GM19455 (cell line): ENCODE data around the gene SYNGR4.
A peak's percentile ranks its signal among the peaks of the same experiment; 100 is the strongest.

Experiments
- ATAC-seq: cut with Tn5 transposase; IDR thresholded peaks from one replicate; pipeline ENCODE4 v1.9.1; 2021; ENCODE audit not compliant: unreplicated experiment

Gene SYNGR4

DNA sequence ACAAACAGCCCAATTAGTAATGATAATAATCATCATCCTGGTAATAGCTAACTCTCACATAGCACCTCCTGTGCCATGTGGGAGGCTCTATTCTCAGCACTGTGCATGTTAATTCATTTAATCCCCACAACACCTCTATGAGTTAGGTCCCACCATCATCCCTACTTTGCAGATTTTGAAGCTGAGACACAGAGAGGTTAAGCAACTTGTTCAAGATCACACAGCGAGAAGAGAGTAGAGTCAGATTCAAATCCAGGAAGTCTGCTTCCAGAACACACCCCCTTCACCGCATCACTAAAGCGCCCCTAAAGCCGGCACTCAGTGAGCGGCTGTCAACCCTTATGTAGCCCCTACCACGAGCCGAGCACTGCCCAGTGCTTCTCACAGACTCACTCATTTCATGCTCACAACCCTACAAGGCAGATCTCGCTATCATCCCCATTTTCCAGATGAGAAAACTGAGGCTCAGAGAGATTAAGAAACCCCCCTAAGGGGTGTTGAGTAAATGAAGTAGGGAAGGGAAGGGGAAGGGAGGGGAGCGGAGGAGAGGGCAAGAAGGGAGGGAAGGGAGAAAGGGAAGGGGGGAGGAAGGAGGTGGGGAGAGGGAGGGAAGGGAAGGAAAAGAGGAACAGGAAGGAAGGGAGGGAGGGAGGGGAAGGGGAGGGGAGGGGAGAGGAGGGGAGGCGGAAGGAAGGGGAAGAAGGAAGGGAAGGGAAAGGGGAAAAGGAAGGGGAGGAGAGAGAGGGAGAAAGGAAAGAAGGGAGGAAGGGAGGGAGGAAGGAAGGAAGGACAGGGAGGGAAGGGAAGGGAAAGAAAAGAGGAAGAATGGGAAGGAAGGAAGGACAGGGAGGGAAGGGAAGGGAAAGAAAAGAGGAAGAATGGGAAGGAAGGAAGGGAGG lies 22.4 kb upstream of the SYNGR4 start:
- no peak for ATAC-seq

DNA sequence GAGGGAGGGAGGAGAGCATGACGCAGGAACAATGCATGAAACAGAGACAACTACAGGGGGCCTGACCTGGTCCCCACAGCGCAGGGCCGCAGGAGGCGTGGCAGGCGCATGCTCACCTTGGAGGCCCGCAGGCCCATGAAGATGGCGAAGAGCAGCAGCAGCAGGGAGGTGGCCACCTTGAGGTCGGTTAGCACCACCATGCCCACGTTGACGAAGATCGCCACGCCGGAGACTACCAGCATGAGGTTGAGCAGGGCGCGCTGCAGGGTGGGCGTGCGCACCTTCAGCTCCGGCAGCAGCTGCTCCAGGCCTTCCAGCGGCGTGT lies 21.8 kb upstream of the SYNGR4 start:
- no peak for ATAC-seq

DNA sequence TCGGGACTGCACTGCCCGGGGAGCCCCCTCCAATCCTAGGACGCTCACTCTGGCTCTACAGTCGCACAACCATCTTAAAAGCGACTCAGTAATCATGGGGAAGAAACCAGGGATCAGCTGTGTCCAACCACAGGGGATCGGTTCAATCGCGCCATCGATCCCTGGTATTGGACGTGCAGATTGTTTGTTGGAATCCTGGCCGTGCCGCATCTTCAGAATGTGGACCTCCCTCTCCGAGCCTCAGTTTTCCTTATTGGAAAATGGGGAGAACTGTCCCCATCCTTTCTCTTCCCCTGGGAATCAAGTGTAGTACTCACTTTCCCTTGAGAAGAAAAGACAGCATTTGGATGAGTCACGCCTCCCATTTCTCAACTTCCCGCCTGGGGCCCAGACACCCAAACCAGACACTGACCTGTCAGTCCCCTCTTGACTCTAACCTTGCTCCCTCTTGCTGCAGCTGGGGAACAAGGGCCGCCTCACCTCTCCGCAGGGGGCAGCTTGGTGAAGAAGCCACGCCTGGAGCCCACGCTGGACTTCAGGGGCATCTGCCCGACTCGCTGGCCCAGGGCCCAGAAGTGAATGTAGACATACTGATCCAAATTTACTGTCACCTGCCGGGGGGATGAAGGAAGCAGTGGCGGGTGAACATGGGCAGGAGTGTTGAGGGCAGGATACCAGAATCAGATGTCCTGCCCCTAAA lies 21.2 kb upstream of the SYNGR4 start:
- no peak for ATAC-seq

DNA sequence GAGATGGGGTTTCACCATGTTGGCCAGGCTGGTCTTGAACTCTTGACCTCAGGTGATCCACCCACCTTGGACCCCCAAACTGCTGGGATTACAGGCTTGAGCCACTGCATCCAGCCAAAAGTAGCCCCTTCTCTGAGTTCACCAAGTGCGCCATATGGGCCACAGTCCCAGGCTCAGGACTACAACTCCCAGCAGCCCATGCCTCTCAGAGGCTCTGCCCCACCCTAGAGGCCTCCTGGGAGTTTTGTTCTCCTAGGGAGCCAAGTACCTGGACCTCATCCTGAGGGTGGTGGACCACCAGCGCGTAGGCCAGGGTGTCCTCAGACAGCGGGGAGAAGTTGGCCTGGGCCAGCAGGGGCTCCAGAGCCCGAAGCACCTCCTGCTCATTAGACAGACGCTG lies 19.3 kb upstream of the SYNGR4 start:
- ATAC-seq = no peak

DNA sequence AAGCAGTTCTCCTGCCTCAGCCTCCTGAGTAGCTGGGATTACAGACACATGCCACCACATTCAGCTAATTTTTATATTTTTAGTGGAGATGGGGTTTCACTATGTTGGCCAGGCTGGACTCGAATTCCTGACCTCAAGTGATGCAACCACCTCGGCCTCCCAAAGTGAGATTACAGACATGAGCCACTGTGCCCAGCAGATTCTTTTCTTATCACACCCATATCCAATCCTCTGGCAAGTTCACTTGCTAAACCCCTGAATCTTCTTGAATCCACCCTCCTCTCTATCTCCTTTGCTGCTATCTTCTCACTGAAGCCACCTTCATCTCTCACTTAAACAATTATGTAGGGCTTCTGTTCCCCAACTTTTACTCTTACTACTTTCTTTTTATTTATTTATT lies 18.0 kb upstream of the SYNGR4 start:
- ATAC-seq = no peak

DNA sequence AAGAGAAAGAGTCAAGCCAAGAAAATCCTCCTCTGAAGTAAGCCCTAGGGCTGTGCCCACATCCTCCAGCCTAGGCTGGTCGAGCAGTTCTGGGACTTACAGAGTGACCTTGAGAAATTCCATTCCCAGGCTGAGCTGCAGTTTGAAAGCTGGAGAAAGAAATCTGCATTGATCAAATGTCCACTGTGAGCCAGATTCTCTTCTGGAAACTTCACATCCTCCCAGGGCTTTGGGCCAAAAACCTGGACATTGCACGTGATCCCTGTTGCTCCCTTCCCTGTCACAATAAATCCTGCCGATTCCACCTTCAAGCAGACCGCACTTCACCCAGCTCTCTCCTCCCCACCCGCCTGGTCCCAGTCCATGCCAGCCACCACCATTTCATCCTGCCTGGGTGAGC lies 16.1 kb upstream of the SYNGR4 start:
- no peak for ATAC-seq

DNA sequence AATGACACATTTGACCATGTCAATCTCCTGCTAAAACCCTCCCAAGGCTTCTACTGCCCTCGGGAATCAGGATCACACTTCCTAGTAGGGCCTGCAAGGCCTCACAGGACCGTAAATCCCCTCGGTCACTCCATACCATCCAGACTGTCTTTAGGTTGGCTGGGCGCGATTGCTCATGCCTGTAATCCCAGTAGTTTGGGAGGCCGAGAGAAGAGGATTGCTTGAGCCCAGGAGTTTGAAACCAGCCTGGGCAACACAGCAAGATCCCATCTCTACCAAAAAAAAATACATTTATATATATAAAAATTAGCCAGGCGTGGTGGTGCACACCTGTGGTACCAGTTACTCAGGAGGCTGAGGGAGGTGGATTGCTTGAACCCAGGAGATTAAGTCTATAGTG lies 15.4 kb upstream of the SYNGR4 start:
- ATAC-seq = no peak

DNA sequence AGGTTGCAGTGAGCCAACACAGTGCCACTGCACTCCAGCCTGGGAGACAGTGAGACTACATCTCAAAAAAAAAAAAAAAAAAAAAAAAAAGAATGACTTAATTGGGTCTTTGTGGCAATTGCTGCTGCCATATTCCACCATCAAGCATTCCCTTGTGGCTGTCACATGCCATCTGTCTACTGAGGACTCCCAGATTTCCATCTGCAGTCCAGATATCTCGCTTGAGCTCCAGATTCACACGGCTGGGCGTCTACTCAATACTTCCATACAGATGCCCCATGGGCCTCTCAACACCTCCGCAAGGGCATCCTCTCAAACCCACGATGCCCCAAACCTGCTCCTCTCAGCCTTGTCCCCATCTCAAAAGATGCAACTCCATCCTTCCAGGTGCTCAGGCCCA lies 13.3 kb upstream of the SYNGR4 start:
- ATAC-seq = no peak

DNA sequence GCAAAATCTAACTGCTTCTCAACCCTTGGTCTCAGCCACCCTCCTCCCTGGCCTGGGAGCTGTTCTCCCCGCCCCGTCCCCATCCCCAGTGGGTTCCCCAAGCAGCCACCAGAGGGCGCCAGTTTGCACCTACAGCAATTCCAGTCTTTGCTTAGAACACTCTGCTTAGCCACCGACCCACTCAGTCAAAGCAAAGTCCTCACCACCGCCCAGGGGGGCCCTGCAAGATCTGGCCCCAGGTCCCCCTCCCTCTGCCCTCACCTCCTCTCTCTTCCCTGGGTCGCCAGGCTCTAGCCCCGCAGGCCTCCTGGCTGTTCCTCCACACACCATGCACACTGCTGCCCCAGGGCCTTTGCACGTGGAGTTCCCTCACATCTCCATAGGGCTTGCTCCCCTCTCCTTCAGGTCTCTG lies 12.8 kb upstream of the SYNGR4 start:
- no peak for ATAC-seq

DNA sequence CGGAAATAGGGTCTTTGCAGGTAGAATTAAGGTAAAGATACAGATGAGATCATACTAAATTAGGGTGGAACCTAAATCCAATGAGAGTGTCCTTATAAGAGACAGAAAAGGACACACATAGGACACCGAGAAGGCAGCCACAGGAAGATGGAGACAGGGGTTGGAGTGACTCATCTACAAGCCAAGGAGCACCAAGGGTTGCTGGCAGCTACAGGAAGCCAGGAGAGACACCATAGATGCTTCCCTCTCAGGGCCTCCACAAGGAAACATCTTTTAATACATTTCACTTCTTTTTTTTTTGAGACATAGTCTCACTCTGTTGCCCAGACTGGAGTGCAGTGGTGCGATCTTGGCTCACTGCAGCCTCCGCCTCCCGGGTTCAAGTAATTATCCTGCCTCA lies 10.5 kb upstream of the SYNGR4 start:
- no peak for ATAC-seq

DNA sequence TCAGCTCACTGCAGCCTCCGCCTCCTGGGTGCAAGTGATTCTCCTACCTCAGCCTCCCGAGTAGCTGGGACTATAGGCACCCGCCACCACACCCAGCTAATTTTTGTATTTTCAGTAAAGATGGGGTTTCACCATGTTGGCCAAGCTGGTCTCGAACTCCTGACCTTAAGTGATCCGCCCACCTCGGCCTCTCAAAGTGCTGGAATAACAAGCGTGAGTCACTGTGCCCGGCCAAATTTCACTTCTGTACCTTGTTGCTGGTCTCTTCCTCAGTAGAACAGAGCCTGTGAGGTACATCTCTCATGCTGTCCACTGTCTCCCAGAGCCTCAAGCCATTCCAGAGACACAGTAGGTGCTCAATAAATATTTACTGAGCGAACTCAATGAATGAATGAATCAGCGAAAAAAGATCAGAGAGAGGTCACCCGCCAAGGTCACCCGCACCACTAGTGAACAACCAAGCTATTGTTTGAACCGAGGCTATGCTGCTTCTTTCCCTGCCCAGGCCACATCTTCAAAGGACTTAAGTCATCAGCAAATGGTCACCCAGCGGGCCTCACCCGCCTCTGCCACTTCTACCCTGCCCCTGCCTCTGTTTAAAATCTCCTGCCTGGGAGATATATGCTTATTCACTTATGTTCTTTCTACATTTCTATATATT lies 9.7 kb upstream of the SYNGR4 start:
- ATAC-seq = no peak

DNA sequence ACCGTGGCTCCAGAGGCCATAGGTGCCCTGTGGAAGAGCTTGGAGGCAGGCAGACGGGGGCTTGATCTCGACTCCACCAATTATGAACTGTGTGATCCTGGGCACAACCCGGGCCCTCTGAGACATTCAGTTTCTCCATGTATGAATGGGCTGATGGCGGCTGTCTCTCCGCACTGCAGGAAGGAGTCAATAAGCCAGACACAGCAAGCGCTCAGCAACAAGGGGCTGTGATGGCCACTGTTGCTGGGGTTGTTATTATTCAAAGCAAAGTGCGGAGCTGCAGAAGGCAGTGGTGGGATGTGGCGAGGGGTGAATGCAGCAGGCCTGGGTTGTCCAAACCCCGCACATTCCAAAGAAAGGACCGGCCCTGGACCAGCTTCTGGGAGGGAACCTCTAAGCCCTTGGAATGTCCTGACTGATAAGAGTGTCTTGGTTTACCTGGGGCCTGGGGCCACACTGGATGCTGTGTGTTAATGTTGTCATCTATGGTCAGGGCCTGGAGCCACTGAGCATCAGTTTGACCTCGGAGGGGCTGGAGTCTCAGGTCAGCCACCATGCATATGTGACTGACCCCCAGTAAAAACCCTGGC lies 8.7 kb upstream of the SYNGR4 start:
- no peak for ATAC-seq

DNA sequence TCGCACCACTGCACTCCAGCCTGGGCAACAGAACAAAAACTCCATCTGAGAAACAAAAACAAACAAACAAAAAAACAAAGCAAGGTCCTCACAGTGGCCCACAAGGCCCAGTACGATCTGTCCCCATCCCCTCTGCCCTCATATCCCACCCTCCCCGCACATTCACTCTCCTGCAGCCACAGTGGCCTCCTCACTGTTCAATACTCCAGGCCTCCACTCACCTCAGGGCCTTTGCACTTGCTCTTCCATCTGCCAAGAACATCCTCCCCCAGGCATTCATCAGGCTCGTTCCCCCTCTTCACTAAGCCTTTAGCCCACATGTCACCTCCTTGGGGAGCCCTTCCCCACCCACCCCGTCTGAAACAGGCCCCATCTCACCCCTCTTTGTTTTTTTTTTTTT lies 5.0 kb upstream of the SYNGR4 start:
- no peak for ATAC-seq

DNA sequence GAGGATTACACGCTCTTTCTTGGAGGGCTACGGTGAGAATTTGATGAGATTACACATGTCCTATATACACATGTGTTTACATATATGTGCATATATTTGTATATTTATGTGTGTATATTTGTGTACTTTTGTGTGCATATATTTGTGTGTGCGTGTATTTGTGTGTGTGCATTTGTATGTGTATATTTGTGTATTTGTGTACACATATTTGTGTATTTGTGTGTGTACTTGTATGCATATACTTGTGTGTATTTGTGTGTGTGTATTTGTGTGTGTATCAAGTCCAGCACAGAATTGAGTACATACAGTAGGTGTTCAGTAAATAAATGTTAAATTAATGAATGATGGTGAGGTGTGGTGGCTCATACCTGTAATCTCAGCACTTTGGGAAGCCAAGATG lies 2.3 kb upstream of the SYNGR4 start:
- ATAC-seq = no peak

DNA sequence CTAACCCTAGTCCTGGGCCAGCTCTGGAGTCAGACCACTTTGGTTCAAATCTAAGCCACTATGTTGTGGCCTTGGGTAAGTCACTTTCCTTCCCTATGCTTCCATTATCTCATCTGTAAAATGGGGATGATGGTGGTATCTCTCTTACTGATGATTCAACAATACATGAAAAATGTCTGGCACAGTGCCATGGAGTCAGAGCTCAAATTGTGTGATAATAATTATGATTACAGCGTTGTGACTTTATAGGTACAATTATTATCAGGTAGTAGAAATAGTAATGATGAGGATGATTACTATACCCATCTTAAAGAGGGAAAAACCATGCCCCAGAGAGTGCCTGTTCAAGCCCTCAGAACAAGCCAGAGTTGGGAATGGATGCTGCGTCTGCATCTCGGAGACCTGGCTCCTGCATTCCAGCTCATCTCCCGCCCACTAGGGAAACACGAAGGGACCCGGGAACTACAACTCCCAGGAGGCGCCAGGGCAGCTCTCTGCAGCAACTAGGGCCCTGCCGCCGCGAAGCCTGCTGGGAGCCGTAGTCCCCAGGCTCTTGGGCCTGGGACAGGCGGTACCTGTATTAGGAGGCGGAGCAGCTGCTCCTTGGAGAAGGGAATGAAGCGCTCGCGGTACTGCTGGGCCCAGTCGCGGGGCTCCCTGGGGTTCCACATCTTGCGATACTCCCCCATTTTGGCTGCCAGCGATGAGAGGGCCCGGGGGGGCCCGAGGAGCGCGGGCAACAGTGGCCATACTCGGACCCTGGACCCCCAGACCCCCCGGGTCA lies 1.3 kb upstream of the SYNGR4 start:
- ATAC-seq = peak; percentile 54

DNA sequence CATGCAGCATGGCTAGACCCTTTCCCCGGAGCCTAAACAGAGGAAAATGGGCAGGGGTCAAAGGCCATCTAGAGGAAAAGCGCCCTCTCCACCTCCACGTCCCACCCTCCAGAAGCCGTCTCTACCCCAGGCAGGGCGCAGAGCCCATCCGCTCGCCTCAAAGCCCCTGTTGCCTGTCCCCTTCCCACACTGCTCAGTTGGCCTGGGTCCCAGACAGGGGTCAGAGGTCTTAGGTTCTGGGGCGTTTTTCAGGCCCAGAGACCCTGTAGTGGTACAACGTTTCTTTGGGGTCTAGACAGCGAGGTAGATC lies 712 bp upstream of the SYNGR4 start:
- peak; percentile 12 for ATAC-seq

DNA sequence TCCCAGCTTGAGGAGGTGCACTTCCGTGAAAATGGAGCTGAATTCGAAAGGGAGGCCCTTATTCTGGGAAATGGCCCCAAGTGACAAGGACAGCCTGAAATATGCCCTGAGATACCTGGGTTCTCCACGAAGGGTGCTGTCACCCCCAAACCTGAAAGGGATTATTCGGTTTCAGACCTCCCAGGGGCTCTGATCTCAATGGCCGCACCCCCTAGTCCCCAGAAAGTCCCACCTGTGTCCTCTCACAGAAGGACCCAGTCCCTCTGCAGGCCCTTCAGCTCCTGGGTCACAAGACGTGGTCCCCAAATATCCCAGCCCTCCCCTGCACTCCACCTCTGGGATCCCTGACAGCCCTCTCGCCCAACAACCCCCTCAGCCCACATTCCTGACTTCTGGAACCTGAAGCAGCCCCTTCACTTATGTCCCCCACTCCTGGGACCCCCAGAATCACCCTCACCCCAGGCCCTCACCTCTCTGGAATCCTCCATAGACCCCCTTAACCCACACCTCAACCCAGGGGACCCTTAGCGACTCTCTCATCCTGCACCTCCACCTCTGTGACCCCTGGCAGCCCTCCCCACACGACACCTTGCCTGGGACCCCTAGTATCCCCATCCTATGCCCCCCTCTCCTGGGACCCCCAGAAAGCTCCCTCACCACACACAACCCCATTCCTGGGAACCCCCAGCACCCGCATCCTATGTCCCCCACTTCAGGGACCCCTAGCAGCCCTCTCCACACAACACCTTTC lies 606 bp downstream of the SYNGR4 start:
- no peak for ATAC-seq

DNA sequence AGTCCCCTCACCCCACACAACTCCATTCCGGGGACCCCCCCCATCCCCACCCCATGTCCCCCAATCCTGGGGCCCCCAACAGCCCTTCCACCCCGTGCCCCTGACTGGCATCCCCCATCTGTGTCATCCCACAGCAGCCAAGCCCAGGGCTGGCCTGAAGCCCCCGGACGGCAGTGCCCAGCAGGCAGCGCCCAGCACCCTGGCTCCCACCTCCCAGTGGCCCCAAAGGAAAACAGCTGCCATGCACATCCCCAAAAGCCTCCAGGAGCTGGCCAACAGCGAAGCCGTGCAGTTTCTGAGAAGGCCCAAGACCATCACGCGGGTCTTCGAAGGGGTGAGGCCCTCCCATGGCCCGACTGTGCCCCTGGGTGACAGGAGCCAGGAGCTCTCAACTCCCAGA lies 1.4 kb downstream of the SYNGR4 start:
- no peak for ATAC-seq

DNA sequence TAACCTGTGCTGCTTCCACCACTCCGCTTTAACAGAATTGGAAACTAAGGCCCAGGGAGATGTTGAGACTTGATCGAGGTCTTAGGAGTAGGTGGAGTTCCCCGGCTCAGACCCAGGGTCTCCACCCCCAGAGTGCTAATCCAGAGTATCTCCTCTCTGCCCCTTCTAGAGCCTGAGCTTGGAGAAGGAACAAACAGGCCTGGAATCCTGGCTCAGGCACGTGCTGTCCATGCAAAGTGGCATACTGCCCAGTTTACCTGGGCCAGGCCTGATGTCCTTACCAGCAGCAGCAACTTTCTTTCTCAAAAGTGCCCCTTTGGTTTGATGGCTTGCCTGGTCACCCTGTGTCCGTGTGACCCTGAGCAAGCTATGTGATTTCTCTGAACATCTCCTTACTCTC lies 3.7 kb downstream of the SYNGR4 start:
- no peak for ATAC-seq

DNA sequence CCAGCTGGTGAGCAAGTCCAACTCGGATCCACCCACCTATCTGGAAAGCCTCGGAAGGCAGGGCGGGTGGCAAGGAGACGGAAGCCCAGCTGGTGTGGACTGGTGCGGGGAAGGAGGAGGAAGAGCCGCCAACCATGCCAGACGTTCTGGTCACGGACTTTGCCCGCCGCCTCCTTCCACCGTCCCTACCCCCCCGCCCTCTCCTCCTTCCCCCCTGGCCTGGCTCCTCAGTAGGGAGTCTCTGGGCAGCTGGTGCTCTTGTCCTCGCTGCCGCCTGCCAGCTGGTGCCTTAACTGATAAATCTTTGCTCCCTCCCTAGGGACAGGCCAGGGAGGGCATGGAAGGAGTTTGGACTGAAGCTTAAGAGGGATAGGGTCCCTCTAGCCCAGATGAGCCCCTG lies 4.8 kb downstream of the SYNGR4 start:
- ATAC-seq = no peak

DNA sequence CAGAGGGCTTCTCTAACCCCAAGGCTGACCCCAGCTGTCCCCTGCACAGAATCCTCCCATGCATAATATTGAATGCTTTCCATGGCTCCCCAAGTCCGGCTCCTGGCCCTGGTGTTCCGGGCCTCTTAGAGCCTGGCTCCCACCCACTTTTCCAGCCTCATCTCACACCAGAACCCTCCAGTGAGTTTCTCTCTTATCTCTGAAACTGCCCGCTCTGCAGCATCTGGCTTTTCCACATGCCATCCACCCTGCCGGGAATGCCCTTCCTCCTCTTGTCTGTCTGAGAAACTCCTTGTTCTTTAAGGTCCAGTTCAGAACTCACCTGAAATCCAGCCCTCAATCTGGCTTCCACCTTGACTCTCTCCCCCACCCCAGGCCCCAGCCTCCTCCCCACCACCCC lies 6.8 kb downstream of the SYNGR4 start:
- no peak for ATAC-seq
